ENCODE results near the gene GALNT16. TPM values are rescaled to one million over a fixed set of nuclear protein-coding genes. Genes with fewer than 3 reads are reported as not detected.

GALNT16 gene
- total and polyA plus RNA-seq, 2 donors (not counting 3 experiments of a cell fraction or from before 2014, with no cell fraction given) = 0.39 to 0.49 TPM

- FAIRE-seq (no peak), DNase-seq (ENCODE audit: low read depth, low spot score) (no peak)
- intact Hi-C loops (cut with micrococcal nuclease) = no loop called here
- no peak for TF ChIP-seq JUN (IDR thresholded peaks at IDR 0.05; ENCODE audit: borderline replicate concordance, insufficient read depth, insufficient read length, low read depth)
- no peak for TF ChIP-seq CTCF (IDR thresholded peaks at IDR 0.05; ENCODE audit: extremely low read depth in 1 of 2, insufficient read depth in 1 of 2, low read depth in 1 of 2, low read length in 2 of 2)
- no peak for TF ChIP-seq POLR2A (IDR thresholded peaks at IDR 0.05; ENCODE audit: low read depth, low read length)
- no peak for TF ChIP-seq EZH2 (IDR thresholded peaks at IDR 0.05; ENCODE audit: borderline replicate concordance, low read depth, low read length, severe bottlenecking)
- TF ChIP-seq FOS (IDR thresholded peaks at IDR 0.05; ENCODE audit: borderline replicate concordance, insufficient read depth, low read length) = no peak
- no peak for TF ChIP-seq POLR2AphosphoS5 (IDR thresholded peaks at IDR 0.05; ENCODE audit: insufficient read depth, low read depth, low read length)
- no peak for TF ChIP-seq MYC (IDR thresholded peaks at IDR 0.05; ENCODE audit: low read depth, low read length)
- CTCF ChIA-PET = no interaction called here
- no peaks in the 10 kb centered on the region for H3K79me2 ChIP-seq (ENCODE audit: control insufficient read depth, insufficient read depth, low read length)
- no peaks in the 10 kb centered on the region for H3K9me1 ChIP-seq (replicated peaks; ENCODE audit: control insufficient read depth, extremely low read depth, insufficient read depth, low read length)
- no peaks in the 10 kb centered on the region for H3K9me3 ChIP-seq (replicated peaks; ENCODE audit: control insufficient read depth, insufficient read depth, low read length)
- H3K4me3 ChIP-seq (replicated peaks in 1 of 3; ENCODE audit: insufficient read depth in 1 of 3, low read depth in 1 of 3, low read length in 3 of 3) = no peak overlapping the region
- POLR2A ChIA-PET = no interaction called here
- H3K36me3 ChIP-seq (ENCODE audit: control insufficient read depth in 2 of 2, extremely low read depth in 1 of 2, insufficient read depth in 2 of 2, low read length in 2 of 2) = no peaks in the 10 kb centered on the region
- H3K27me3 ChIP-seq (ENCODE audit: control insufficient read depth in 2 of 2, insufficient read depth in 2 of 2, low read length in 2 of 2) = peaks cover 0 to 4% of the 10 kb centered on the region in 2 experiments
- no peaks in the 10 kb centered on the region for H4K20me1 ChIP-seq (replicated peaks; ENCODE audit: control insufficient read depth, extremely low read depth, insufficient read depth, low read length)
- H3K4me1 ChIP-seq (ENCODE audit: control insufficient read depth, extremely low read depth, insufficient read depth, low read length) = no peaks in the 10 kb centered on the region
- H3K27ac ChIP-seq (ENCODE audit: insufficient read depth, low read depth, low read length) = no peak overlapping the region
- H2AFZ ChIP-seq (ENCODE audit: low read depth, low read length) = no peak overlapping the region
- H3K9ac ChIP-seq (replicated peaks; ENCODE audit: extremely low read depth, insufficient read depth, low read length) = no peak overlapping the region
- BruUV-seq (replicated peaks) = no TSS peak
- no peak overlapping the region for H3K4me2 ChIP-seq (ENCODE audit: insufficient read depth, low read length)
- dilution Hi-C loops (cut with MboI; ENCODE audit: extremely low pct_ligation_motif_present, low sequenced_read_pairs) = no loop called here
Measured at GRCh38 chr14:69323266-69323998, 63.5 kb downstream of the GALNT16 start.

Data from endothelial cell of umbilical vein (primary cell).